Type B pancreatic cell (in vitro differentiated cells): ENCODE results near the gene S100A8. TPM values are rescaled to one million over a fixed set of nuclear protein-coding genes. Genes with fewer than 3 reads are reported as not detected.

Experiments
- DNase-seq: peaks from one replicate; pipeline ENCODE4 v3.0.0; 2021; ENCODE audit warnings: mixed read lengths; ENCODE audit not compliant: unreplicated experiment; ENCODE audit errors: extremely low spot score
- H3K27ac Mint-ChIP-seq: 2 replicates; pipeline ENCODE4 v1.8.0; 2021; ENCODE audit warnings: mild to moderate bottlenecking, mixed read lengths
- H3K27me3 Mint-ChIP-seq: 2 replicates; pipeline ENCODE4 v1.8.0; 2021; ENCODE audit warnings: mixed read lengths
- H3K36me3 Mint-ChIP-seq: 2 replicates; pipeline ENCODE4 v1.8.0; 2021; ENCODE audit warnings: mixed read lengths
- H3K4me1 Mint-ChIP-seq: one replicate; pipeline ENCODE4 v1.8.0; 2021; ENCODE audit warnings: mixed read lengths; ENCODE audit not compliant: unreplicated experiment
- H3K4me3 Mint-ChIP-seq: 2 replicates; pipeline ENCODE4 v1.8.0; 2021; ENCODE audit warnings: mild to moderate bottlenecking, mixed read lengths
- H3K9me3 Mint-ChIP-seq: 2 replicates; pipeline ENCODE4 v1.8.0; 2021; ENCODE audit warnings: mixed read lengths
- CTCF ChIP-seq: fragments of 200-600 bp; sonication (generic); conservative IDR thresholded peaks from 2 replicates; pipeline ENCODE4 v1.5.0; 2021; ENCODE audit warnings: antibody characterized with exemption, mild to moderate bottlenecking
- total RNA-seq: library from RNA; stranded (reverse); gene quantifications from 2 replicates; pipeline ENCODE4 v1.2.1, GENCODE V29; 2021; ENCODE audit warnings: low replicate concordance

The S100A8 gene
- total RNA-seq, 1 donor from 2014 or later, result 667 TPM

GRCh38 chr1:153354515-153355193 is 36.2 kb downstream of the S100A8 start:
- H3K4me1 Mint-ChIP-seq, result peaks cover 3% of the 10 kb centered on the region
- H3K27ac Mint-ChIP-seq, result no peak overlapping the region
- no peak for TF ChIP-seq CTCF
- H3K4me3 Mint-ChIP-seq, result no peak overlapping the region
- peak; percentile 52 for DNase-seq
- no peaks in the 10 kb centered on the region for H3K9me3 Mint-ChIP-seq
- H3K36me3 Mint-ChIP-seq, result no peaks in the 10 kb centered on the region
- peaks cover 5% of the 10 kb centered on the region for H3K27me3 Mint-ChIP-seq

- Mint-ChIP-seq H3K9me3 (no peaks in the 10 kb centered on the region), H3K4me3 (no peak overlapping the region), H3K4me1 (peaks cover 3% of the 10 kb centered on the region), H3K27me3 (peaks cover 14% of the 10 kb centered on the region), H3K27ac (peak overlapping the region; percentile 14), H3K36me3 (no peaks in the 10 kb centered on the region)
- TF ChIP-seq CTCF, result peak; percentile 58
- DNase-seq, result peak; percentile 42
These were observed 37.5 kb downstream of the S100A8 start for GRCh38 chr1:153353226-153353947.

GRCh38 chr1:153352523-153352922 is 38.4 kb downstream of the S100A8 start:
- Mint-ChIP-seq H3K9me3 (no peaks in the 10 kb centered on the region), H3K36me3 (no peaks in the 10 kb centered on the region), H3K27me3 (peaks cover 18% of the 10 kb centered on the region), H3K27ac (no peak overlapping the region), H3K4me3 (no peak overlapping the region), H3K4me1 (peaks cover 3% of the 10 kb centered on the region)
- peak; percentile 98 for TF ChIP-seq CTCF
- DNase-seq, result peak; percentile 77

- no peak overlapping the region for H3K27ac Mint-ChIP-seq
- peaks cover 21% of the 10 kb centered on the region for H3K27me3 Mint-ChIP-seq
- H3K36me3 Mint-ChIP-seq, result no peaks in the 10 kb centered on the region
- no peak for TF ChIP-seq CTCF
- H3K9me3 Mint-ChIP-seq, result no peaks in the 10 kb centered on the region
- H3K4me3 Mint-ChIP-seq, result no peak overlapping the region
- no peak for DNase-seq
- H3K4me1 Mint-ChIP-seq, result no peaks in the 10 kb centered on the region
These were observed 40.4 kb downstream of the S100A8 start for GRCh38 chr1:153350321-153350957.

GRCh38 chr1:153349363-153350320 is 41.2 kb downstream of the S100A8 start:
- Mint-ChIP-seq H3K4me3 (no peak overlapping the region), H3K36me3 (no peaks in the 10 kb centered on the region), H3K4me1 (peaks cover under 1% of the 10 kb centered on the region), H3K9me3 (no peaks in the 10 kb centered on the region), H3K27ac (no peak overlapping the region), H3K27me3 (peaks cover 22% of the 10 kb centered on the region)
- no peak for TF ChIP-seq CTCF
- peak; percentile 58 for DNase-seq
